IPS-18c (cell line): ENCODE results near the gene ZNF418.
"Not testable (repeated sequence)": the region's sequence is repeated elsewhere in the genome, so short reads cannot be mapped to it uniquely, and the experiment has no call there.

ENCODE experiments used
- H3K4me3 ChIP-seq: 2 replicates; pipeline ENCODE4 v1.7.0; 2013; ENCODE audit warnings: low read depth, mild to moderate bottlenecking, low read length, moderate library complexity; ENCODE audit not compliant: insufficient read depth
- H3K9me3 ChIP-seq: one replicate; pipeline ENCODE4 v1.6.1; 2013; ENCODE audit warnings: mild to moderate bottlenecking, low read length, moderate library complexity; ENCODE audit not compliant: control insufficient read depth, insufficient read depth

ZNF418 gene

GRCh38 chr19:57907394-57907793 lies 27.8 kb downstream of the ZNF418 start:
- no peak overlapping the region for H3K4me3 ChIP-seq
- H3K9me3 ChIP-seq: no peaks in the 10 kb centered on the region

GRCh38 chr19:57905258-57905657 lies 29.9 kb downstream of the ZNF418 start:
- Histone ChIP-seq H3K4me3 (no peak overlapping the region), H3K9me3 (no peaks in the 10 kb centered on the region)

- Histone ChIP-seq H3K4me3 (no peak overlapping the region), H3K9me3 (no peaks in the 10 kb centered on the region)
Observed at GRCh38 chr19:57903618-57904184, 31.5 kb downstream of the ZNF418 start.

GRCh38 chr19:57900311-57900710 lies 34.9 kb downstream of the ZNF418 start:
- no peaks in the 10 kb centered on the region for H3K9me3 ChIP-seq
- no peak overlapping the region for H3K4me3 ChIP-seq

GRCh38 chr19:57890706-57891105 lies 44.5 kb downstream of the ZNF418 start:
- not testable (repeated sequence) for H3K9me3 ChIP-seq, H3K4me3 ChIP-seq

GRCh38 chr19:57888560-57889231 lies 46.5 kb downstream of the ZNF418 start, which contains the start of gene ZNF814:
Gene ZNF814 (minus strand): TSS chr19:57889037. CDS start chr19:57888802, 235 bp downstream.
- H3K9me3 ChIP-seq: peaks cover 2% of the 10 kb centered on the region
- peak within 1 kb of the TSS; percentile 88 for H3K4me3 ChIP-seq

GRCh38 chr19:57888107-57888559 lies 47.1 kb downstream of the ZNF418 start:
- Histone ChIP-seq H3K9me3 (peaks cover 2% of the 10 kb centered on the region), H3K4me3 (peak overlapping the region; percentile 88)

- Histone ChIP-seq H3K9me3 (peaks cover 2% of the 10 kb centered on the region), H3K4me3 (peak overlapping the region; percentile 88)
Observed at GRCh38 chr19:57887195-57887941, 47.8 kb downstream of the ZNF418 start.

GRCh38 chr19:57886046-57886445 lies 49.2 kb downstream of the ZNF418 start:
- Histone ChIP-seq H3K4me3 (peak overlapping the region; percentile 49; the same call in 1 of the 2 replicates), H3K9me3 (no peaks in the 10 kb centered on the region)

GRCh38 chr19:57873883-57874799 lies 61.1 kb downstream of the ZNF418 start:
- not testable (repeated sequence) for H3K4me3 ChIP-seq
- peaks cover 42% of the 10 kb centered on the region for H3K9me3 ChIP-seq

GRCh38 chr19:57872450-57872849 lies 62.8 kb downstream of the ZNF418 start:
- Histone ChIP-seq H3K4me3 (no peak overlapping the region), H3K9me3 (peaks cover 39% of the 10 kb centered on the region)
